ENCODE measurements around the gene GPRC5A.

GRCh38 chr12:12874029-12874428 lies 17.3 kb upstream of the GPRC5A start:
- TF ChIP-seq CTCF (IDR thresholded peaks at IDR 0.05), result no peak
- TF ChIP-seq POLR2A (IDR thresholded peaks at IDR 0.05), result no peak

Measured in breast epithelium (tissue), 3 donors.